ENCODE measurements around the gene TIMM23.
"Not testable (repeated sequence)": the region's sequence is repeated elsewhere in the genome, so short reads cannot be mapped to it uniquely, and the experiment has no call there.

Gene TIMM23

DNA sequence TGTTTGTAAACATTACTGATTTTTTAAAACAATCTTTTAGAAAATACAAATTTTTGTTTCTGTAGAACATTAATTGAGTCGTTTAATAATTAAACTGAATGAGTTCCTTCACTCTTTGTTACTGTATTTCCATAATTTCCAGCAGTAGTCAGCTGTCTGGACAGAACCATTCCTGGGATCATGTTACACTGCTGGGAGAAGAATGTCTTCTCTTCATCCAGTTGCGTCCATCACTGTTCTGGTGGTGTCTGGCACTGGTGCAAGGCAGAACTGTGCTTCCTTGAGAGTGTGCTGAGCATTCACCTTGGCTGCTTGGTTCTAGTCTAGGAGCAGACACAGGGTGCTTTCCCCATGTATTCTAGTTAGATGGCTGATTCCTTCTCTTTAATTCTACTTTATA is 12.2 kb downstream of the TIMM23 start:
- H3K4me2 ChIP-seq (ENCODE audit: low read length); H4K12ac ChIP-seq (ENCODE audit: low read depth, low read length); H2BK120ac ChIP-seq (ENCODE audit: insufficient read depth, low read length, poor library complexity); H4K91ac ChIP-seq (ENCODE audit: low read depth, low read length); H3K36me3 ChIP-seq (ENCODE audit: control insufficient read depth in 1 of 2, insufficient read depth in 2 of 2, low read length in 2 of 2); H3K4me1 ChIP-seq (ENCODE audit: control insufficient read depth in 1 of 2, insufficient read depth in 2 of 2, low read length in 2 of 2); H3K27me3 ChIP-seq (ENCODE audit: insufficient read depth, low read length); H4K8ac ChIP-seq (ENCODE audit: low read depth, low read length); H3K23ac ChIP-seq (ENCODE audit: low read length); H3K79me2 ChIP-seq (ENCODE audit: control insufficient read depth, insufficient read depth, low read length, poor library complexity); H2BK5ac ChIP-seq (ENCODE audit: low read depth, low read length, poor library complexity); H3K79me1 ChIP-seq (ENCODE audit: low read length); H2BK12ac ChIP-seq (ENCODE audit: low read length); H3K14ac ChIP-seq (ENCODE audit: low read length); H2AFZ ChIP-seq (ENCODE audit: insufficient read depth, low read length, poor library complexity); H2AK5ac ChIP-seq (ENCODE audit: low read length); H3K9ac ChIP-seq (ENCODE audit: low read length); H3K9me3 ChIP-seq (ENCODE audit: insufficient read depth, low read depth, low read length); H3K18ac ChIP-seq (ENCODE audit: low read length); DNase-seq; H3K4me3 ChIP-seq (ENCODE audit: low read depth, low read length); H3K4ac ChIP-seq (ENCODE audit: low read depth, low read length); H3K27ac ChIP-seq (ENCODE audit: low read depth, low read length): not testable (repeated sequence)
- WGBS (ENCODE audit: extremely low coverage, insufficient coverage, insufficient read length) = no CpG with 5 or more reads among the region's 2 CpGs

DNA sequence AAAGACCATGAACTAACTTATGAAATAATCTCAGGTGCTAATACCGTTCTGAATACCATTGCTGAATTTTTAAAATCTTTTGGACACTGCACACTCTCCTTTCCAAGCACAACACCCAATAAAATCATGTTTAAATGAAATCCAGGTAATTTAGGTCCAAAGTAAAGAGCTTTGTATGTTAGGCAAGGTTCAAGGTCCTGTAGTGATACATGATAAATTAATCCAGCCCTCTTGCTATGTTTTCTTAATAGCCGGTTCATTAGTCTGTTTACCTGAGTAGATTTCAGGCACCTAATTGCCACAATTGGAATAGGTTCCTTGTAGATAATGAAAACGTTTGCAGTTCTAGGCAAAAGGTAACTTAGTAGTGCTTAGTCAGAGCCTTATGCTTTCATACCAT is 13.3 kb downstream of the TIMM23 start:
- WGBS (ENCODE audit: extremely low coverage, insufficient coverage, insufficient read length) = no CpG with 5 or more reads among the region's 3 CpGs
- not testable (repeated sequence) for H3K4ac ChIP-seq (ENCODE audit: low read depth, low read length); H3K4me1 ChIP-seq (ENCODE audit: control insufficient read depth in 1 of 2, insufficient read depth in 2 of 2, low read length in 2 of 2); H3K27ac ChIP-seq (ENCODE audit: low read depth, low read length); H3K79me2 ChIP-seq (ENCODE audit: control insufficient read depth, insufficient read depth, low read length, poor library complexity); DNase-seq; H3K9me3 ChIP-seq (ENCODE audit: insufficient read depth, low read depth, low read length); H3K9ac ChIP-seq (ENCODE audit: low read length); H3K4me3 ChIP-seq (ENCODE audit: low read depth, low read length); H2AFZ ChIP-seq (ENCODE audit: insufficient read depth, low read length, poor library complexity); H3K14ac ChIP-seq (ENCODE audit: low read length); H4K8ac ChIP-seq (ENCODE audit: low read depth, low read length); H3K23ac ChIP-seq (ENCODE audit: low read length); H3K79me1 ChIP-seq (ENCODE audit: low read length); H3K18ac ChIP-seq (ENCODE audit: low read length); H3K4me2 ChIP-seq (ENCODE audit: low read length); H4K12ac ChIP-seq (ENCODE audit: low read depth, low read length); H2BK5ac ChIP-seq (ENCODE audit: low read depth, low read length, poor library complexity); H2BK12ac ChIP-seq (ENCODE audit: low read length); H3K36me3 ChIP-seq (ENCODE audit: control insufficient read depth in 1 of 2, insufficient read depth in 2 of 2, low read length in 2 of 2); H3K27me3 ChIP-seq (ENCODE audit: insufficient read depth, low read length); H4K91ac ChIP-seq (ENCODE audit: low read depth, low read length); H2AK5ac ChIP-seq (ENCODE audit: low read length); H2BK120ac ChIP-seq (ENCODE audit: insufficient read depth, low read length, poor library complexity)

DNA sequence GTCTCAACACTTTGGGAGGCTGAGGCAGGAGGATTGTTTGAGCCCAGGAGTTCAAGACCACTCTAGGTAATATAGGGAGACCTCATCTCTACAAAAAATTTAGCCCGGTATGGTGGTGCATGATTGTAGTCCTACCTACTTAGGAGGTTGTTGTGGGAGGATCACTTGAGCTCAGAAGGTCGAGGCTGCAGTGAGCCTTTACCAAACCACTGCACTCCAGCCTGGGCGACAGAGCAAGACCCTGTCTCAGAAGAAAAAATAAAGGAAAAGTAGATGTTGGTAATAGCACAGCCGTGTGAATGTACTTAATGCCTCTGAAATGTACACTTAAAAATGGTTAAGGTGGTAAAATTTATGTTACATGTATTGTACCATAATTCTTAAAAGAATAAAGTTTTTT is 25.3 kb downstream of the TIMM23 start:
- no peak overlapping the region for H3K23ac ChIP-seq (ENCODE audit: low read length)
- H3K27me3 ChIP-seq (ENCODE audit: insufficient read depth, low read length) = no peaks in the 10 kb centered on the region
- no peak overlapping the region for H4K91ac ChIP-seq (ENCODE audit: low read depth, low read length)
- H2BK12ac ChIP-seq (ENCODE audit: low read length) = no peak overlapping the region
- no peak for DNase-seq
- no peaks in the 10 kb centered on the region for H3K4me1 ChIP-seq (ENCODE audit: control insufficient read depth in 1 of 2, insufficient read depth in 2 of 2, low read length in 2 of 2)
- H3K14ac ChIP-seq (ENCODE audit: low read length) = no peak overlapping the region
- peaks cover 13 to 16% of the 10 kb centered on the region in 2 experiments for H3K36me3 ChIP-seq (ENCODE audit: control insufficient read depth in 1 of 2, insufficient read depth in 2 of 2, low read length in 2 of 2)
- no peak overlapping the region for H2BK5ac ChIP-seq (ENCODE audit: low read depth, low read length, poor library complexity)
- H3K9me3 ChIP-seq (ENCODE audit: insufficient read depth, low read depth, low read length) = no peaks in the 10 kb centered on the region
- no peaks in the 10 kb centered on the region for H3K79me1 ChIP-seq (ENCODE audit: low read length)
- H3K18ac ChIP-seq (ENCODE audit: low read length) = no peak overlapping the region
- H3K4me2 ChIP-seq (ENCODE audit: low read length) = no peak overlapping the region
- no peak overlapping the region for H3K4ac ChIP-seq (ENCODE audit: low read depth, low read length)
- no peak overlapping the region for H3K27ac ChIP-seq (ENCODE audit: low read depth, low read length)
- H4K12ac ChIP-seq (ENCODE audit: low read depth, low read length) = no peak overlapping the region
- H3K79me2 ChIP-seq (ENCODE audit: control insufficient read depth, insufficient read depth, low read length, poor library complexity) = no peaks in the 10 kb centered on the region
- no peak overlapping the region for H2AK5ac ChIP-seq (ENCODE audit: low read length)
- H2BK120ac ChIP-seq (ENCODE audit: insufficient read depth, low read length, poor library complexity) = no peak overlapping the region
- no peak overlapping the region for H3K4me3 ChIP-seq (ENCODE audit: low read depth, low read length)
- no peak overlapping the region for H3K9ac ChIP-seq (ENCODE audit: low read length)
- H4K8ac ChIP-seq (ENCODE audit: low read depth, low read length) = no peak overlapping the region
- no peak overlapping the region for H2AFZ ChIP-seq (ENCODE audit: insufficient read depth, low read length, poor library complexity)
- no CpG with 5 or more reads among the region's 4 CpGs for WGBS (ENCODE audit: extremely low coverage, insufficient coverage, insufficient read length)

DNA sequence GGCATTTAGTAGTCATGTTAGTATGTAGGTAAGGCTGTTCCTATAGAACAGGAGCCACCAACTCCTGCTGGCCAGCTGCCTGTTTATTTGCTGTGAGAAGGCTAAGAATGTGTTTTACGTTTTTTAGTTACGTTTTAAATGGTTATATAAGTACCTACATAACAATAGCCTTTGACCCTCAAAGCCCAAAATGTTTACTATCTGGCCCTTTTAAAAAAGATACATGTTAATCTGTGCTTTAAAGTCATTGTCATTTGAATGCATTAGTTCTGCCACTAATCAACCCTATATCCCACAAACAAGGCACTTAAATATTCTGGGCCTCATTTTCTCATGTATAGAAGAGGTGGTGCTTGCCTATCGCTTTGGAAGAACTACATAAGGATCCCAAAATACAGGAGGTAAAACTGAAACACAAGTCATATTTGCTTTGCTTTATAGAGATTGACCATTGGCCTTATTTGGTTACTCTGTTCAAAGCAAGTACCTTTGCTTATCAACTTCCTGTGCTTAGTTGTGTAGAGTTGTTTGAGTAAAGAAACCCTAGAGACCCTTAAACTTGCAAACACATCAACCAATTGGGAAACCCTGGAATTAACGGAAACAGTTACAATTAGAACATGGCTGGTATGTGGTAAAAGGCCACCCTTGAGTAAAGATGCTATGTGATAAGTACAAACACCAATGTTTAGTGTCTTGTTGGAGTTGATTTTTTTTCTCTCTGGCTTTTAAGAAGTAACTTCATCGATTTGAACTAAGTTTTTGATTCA is 25.9 kb downstream of the TIMM23 start:
- Histone ChIP-seq H2AFZ (ENCODE audit: insufficient read depth, low read length, poor library complexity) (no peak overlapping the region), H3K4me3 (ENCODE audit: low read depth, low read length) (no peak overlapping the region), H2AK5ac (ENCODE audit: low read length) (no peak overlapping the region), H3K27ac (ENCODE audit: low read depth, low read length) (no peak overlapping the region), H4K91ac (ENCODE audit: low read depth, low read length) (no peak overlapping the region), H3K27me3 (ENCODE audit: insufficient read depth, low read length) (no peaks in the 10 kb centered on the region), H3K9ac (ENCODE audit: low read length) (no peak overlapping the region), H4K12ac (ENCODE audit: low read depth, low read length) (no peak overlapping the region), H3K36me3 (ENCODE audit: control insufficient read depth in 1 of 2, insufficient read depth in 2 of 2, low read length in 2 of 2) (peaks cover 16 to 20% of the 10 kb centered on the region in 2 experiments), H3K79me2 (ENCODE audit: control insufficient read depth, insufficient read depth, low read length, poor library complexity) (no peaks in the 10 kb centered on the region), H3K18ac (ENCODE audit: low read length) (no peak overlapping the region), H3K4me1 (ENCODE audit: control insufficient read depth in 1 of 2, insufficient read depth in 2 of 2, low read length in 2 of 2) (no peaks in the 10 kb centered on the region), H3K79me1 (ENCODE audit: low read length) (no peaks in the 10 kb centered on the region), H3K4ac (ENCODE audit: low read depth, low read length) (no peak overlapping the region), H2BK12ac (ENCODE audit: low read length) (no peak overlapping the region), H3K23ac (ENCODE audit: low read length) (no peak overlapping the region), H2BK5ac (ENCODE audit: low read depth, low read length, poor library complexity) (no peak overlapping the region), H3K14ac (ENCODE audit: low read length) (no peak overlapping the region), H4K8ac (ENCODE audit: low read depth, low read length) (no peak overlapping the region), H2BK120ac (ENCODE audit: insufficient read depth, low read length, poor library complexity) (no peak overlapping the region), H3K4me2 (ENCODE audit: low read length) (no peak overlapping the region), H3K9me3 (ENCODE audit: insufficient read depth, low read depth, low read length) (no peaks in the 10 kb centered on the region)
- WGBS (ENCODE audit: extremely low coverage, insufficient coverage, insufficient read length) = no CpG with 5 or more reads among the region's 5 CpGs
- no peak for DNase-seq

Data from trophoblast cell (in vitro differentiated cells and primary cell).